ENCODE measurements around the gene PLAC1.

DNA sequence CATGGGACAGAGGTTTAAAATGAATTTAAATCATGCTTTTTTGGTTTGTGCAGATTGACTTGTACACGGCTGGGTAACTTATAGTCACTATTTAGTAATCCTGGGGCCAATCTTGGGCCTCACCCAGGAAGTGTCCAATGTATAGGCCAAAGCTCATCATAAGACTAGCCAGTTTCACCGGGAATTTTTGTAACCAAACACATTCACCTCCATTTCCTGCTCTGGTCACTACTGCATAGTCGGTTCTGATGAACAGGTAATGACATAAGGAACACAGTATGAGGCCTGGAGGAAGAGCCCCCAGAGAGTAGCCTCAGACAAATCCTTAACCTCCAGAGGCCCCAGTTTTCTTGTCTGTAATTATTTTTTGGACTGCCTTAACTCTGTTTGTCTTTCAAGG, 116.4 kb downstream of the PLAC1 start:
- TF ChIP-seq, protein P1, sequence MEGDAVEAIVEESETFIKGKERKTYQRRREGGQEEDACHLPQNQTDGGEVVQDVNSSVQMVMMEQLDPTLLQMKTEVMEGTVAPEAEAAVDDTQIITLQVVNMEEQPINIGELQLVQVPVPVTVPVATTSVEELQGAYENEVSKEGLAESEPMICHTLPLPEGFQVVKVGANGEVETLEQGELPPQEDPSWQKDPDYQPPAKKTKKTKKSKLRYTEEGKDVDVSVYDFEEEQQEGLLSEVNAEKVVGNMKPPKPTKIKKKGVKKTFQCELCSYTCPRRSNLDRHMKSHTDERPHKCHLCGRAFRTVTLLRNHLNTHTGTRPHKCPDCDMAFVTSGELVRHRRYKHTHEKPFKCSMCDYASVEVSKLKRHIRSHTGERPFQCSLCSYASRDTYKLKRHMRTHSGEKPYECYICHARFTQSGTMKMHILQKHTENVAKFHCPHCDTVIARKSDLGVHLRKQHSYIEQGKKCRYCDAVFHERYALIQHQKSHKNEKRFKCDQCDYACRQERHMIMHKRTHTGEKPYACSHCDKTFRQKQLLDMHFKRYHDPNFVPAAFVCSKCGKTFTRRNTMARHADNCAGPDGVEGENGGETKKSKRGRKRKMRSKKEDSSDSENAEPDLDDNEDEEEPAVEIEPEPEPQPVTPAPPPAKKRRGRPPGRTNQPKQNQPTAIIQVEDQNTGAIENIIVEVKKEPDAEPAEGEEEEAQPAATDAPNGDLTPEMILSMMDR (conservative IDR thresholded peaks at IDR 0.05; ENCODE audit: low read depth, low read length), result no peak
- no peak for TF ChIP-seq EZH2 (IDR thresholded peaks at IDR 0.05; ENCODE audit: low read length, unreplicated experiment)
- TF ChIP-seq EZH2phosphoT487 (IDR thresholded peaks at IDR 0.05; ENCODE audit: borderline replicate concordance, low read length), result no peak
